HepG2 (cell line): ENCODE data around the gene BICDL1. TPM values are rescaled to one million over a fixed set of nuclear protein-coding genes. Genes with fewer than 3 reads are reported as not detected.

Experiments
- BRD4 ChIP-seq: sonication (generic); formaldehyde crosslinking; IDR thresholded peaks from 2 replicates; pipeline ENCODE4 v1.4.0; 2020; ENCODE audit warnings: missing genetic modification reagents
- CCDC6 ChIP-seq: sonication (generic); formaldehyde crosslinking; IDR thresholded peaks from 2 replicates; pipeline ENCODE4 v1.8.1; 2022; ENCODE audit warnings: mild to moderate bottlenecking, missing genetic modification reagents, moderate library complexity
- EED ChIP-seq: sonication (generic); formaldehyde crosslinking; IDR thresholded peaks from 2 replicates; pipeline ENCODE4 v1.5.0; 2020; ENCODE audit warnings: mild to moderate bottlenecking, missing genetic modification reagents
- ELF3 ChIP-seq: IDR thresholded peaks from 2 replicates; pipeline ENCODE4 v1.6.1; 2016; ENCODE audit warnings: missing genetic modification reagents, missing compliant biosample characterization
- FOXC1 ChIP-seq: sonication (generic); formaldehyde crosslinking; IDR thresholded peaks from 2 replicates; pipeline ENCODE4 v1.8.0; 2022; ENCODE audit warnings: mild to moderate bottlenecking, missing genetic modification reagents, borderline replicate concordance
- HES4 ChIP-seq: sonication (generic); formaldehyde crosslinking; IDR thresholded peaks from 2 replicates; pipeline ENCODE4 v1.9.0; 2021; ENCODE audit warnings: mild to moderate bottlenecking, missing genetic modification reagents, borderline replicate concordance
- HMG20A ChIP-seq: IDR thresholded peaks from 2 replicates; pipeline ENCODE4 v1.6.1; 2016; ENCODE audit warnings: borderline replicate concordance
- HMG20B ChIP-seq: conservative IDR thresholded peaks from 2 replicates; pipeline ENCODE4 v1.6.1; 2016; ENCODE audit warnings: missing genetic modification reagents, missing compliant biosample characterization
- MAFG ChIP-seq: sonication (generic); formaldehyde crosslinking; IDR thresholded peaks from 2 replicates; pipeline ENCODE4 v1.5.1; 2020; ENCODE audit warnings: mild to moderate bottlenecking, missing genetic modification reagents
- NFE2 ChIP-seq: sonication (generic); formaldehyde crosslinking; IDR thresholded peaks from 2 replicates; pipeline ENCODE4 v1.4.0; 2020; ENCODE audit warnings: missing genetic modification reagents
- NRL ChIP-seq: sonication (generic); formaldehyde crosslinking; IDR thresholded peaks from 2 replicates; pipeline ENCODE4 v1.5.0; 2020; ENCODE audit warnings: missing genetic modification reagents, mild to moderate bottlenecking, moderate library complexity, borderline replicate concordance
- RXRB ChIP-seq: IDR thresholded peaks from 2 replicates; pipeline ENCODE4 v1.6.1; 2016; ENCODE audit warnings: borderline replicate concordance, missing genetic modification reagents, missing compliant biosample characterization
- SETDB1 ChIP-seq: sonication (generic); formaldehyde crosslinking; IDR thresholded peaks from 2 replicates; pipeline ENCODE4 v1.5.1; 2020; ENCODE audit warnings: missing genetic modification reagents, mild to moderate bottlenecking, borderline replicate concordance
- SMARCC2 ChIP-seq: fragments of 450-650 bp; IDR thresholded peaks from 2 replicates; pipeline ENCODE4 v1.6.1; 2017; ENCODE audit warnings: antibody characterized with exemption, mild to moderate bottlenecking
- SMC3 ChIP-seq: IDR thresholded peaks from 2 replicates; pipeline ENCODE4 v1.6.1; 2011; ENCODE audit warnings: low read length, improper control_type of control experiment
- SP2 ChIP-seq: sonication (generic); formaldehyde crosslinking; IDR thresholded peaks from 2 replicates; pipeline ENCODE4 v1.5.1; 2020; ENCODE audit warnings: mild to moderate bottlenecking, missing genetic modification reagents
- TCF7L2 ChIP-seq: IDR thresholded peaks from 2 replicates; pipeline ENCODE4 v1.6.1; 2011; ENCODE audit warnings: mild to moderate bottlenecking, low read depth, low read length, moderate library complexity
- ZBTB38 ChIP-seq: sonication (generic); formaldehyde crosslinking; IDR thresholded peaks from 2 replicates; pipeline ENCODE4 v1.5.1; 2020; ENCODE audit warnings: mild to moderate bottlenecking, missing genetic modification reagents
- ZNF33A ChIP-seq: sonication (generic); formaldehyde crosslinking; IDR thresholded peaks from 2 replicates; pipeline ENCODE4 v1.5.1; 2020; ENCODE audit warnings: missing genetic modification reagents, mild to moderate bottlenecking, moderate library complexity, borderline replicate concordance
- ZNF367 ChIP-seq: sonication (generic); formaldehyde crosslinking; IDR thresholded peaks from 2 replicates; pipeline ENCODE4 v1.4.0; 2020; ENCODE audit warnings: missing genetic modification reagents, borderline replicate concordance
- ZNF530 ChIP-seq: sonication (generic); formaldehyde crosslinking; IDR thresholded peaks from 2 replicates; pipeline ENCODE4 v1.5.0; 2020; ENCODE audit warnings: low read depth, mild to moderate bottlenecking, missing genetic modification reagents
- ZNF547 ChIP-seq: sonication (generic); formaldehyde crosslinking; IDR thresholded peaks from 2 replicates; pipeline ENCODE4 v1.5.1; 2020; ENCODE audit warnings: mild to moderate bottlenecking, missing genetic modification reagents
- ZNF550 ChIP-seq: sonication (generic); formaldehyde crosslinking; IDR thresholded peaks from 2 replicates; pipeline ENCODE4 v1.4.0; 2020; ENCODE audit warnings: mild to moderate bottlenecking, missing genetic modification reagents, borderline replicate concordance
- ZNF552 ChIP-seq: sonication (generic); formaldehyde crosslinking; IDR thresholded peaks from 2 replicates; pipeline ENCODE4 v1.9.0; 2022; ENCODE audit warnings: missing genetic modification reagents, mild to moderate bottlenecking, borderline replicate concordance
- ZNF589 ChIP-seq: sonication (generic); formaldehyde crosslinking; conservative IDR thresholded peaks from 2 replicates; pipeline ENCODE4 v1.8.0; 2022; ENCODE audit warnings: mild to moderate bottlenecking, moderate library complexity, missing genetic modification reagents
- ZNF614 ChIP-seq: IDR thresholded peaks from 2 replicates; pipeline ENCODE4 v1.6.1; 2018; ENCODE audit warnings: missing biosample characterization, missing genetic modification reagents, inconsistent platforms, borderline replicate concordance
- ZNF776 ChIP-seq: sonication (generic); formaldehyde crosslinking; IDR thresholded peaks from 2 replicates; pipeline ENCODE4 v1.4.0; 2020; ENCODE audit warnings: mild to moderate bottlenecking, missing genetic modification reagents
- polyA plus RNA-seq, 8 experiments: library from polyadenylated mRNA; depleted of rRNA in 3 of 8; stranded (reverse) in 7 of 8; unstranded in 1 of 8; fragments of >200 nt; fragmentation: Illumina TruSeq in 4 of 8; extraction: Trizol in 4 of 8; gene quantifications; 2 replicates each; pipeline versions ENCODE4 v1.2.1 to v1.2.3, GENCODE V29; 2011 to 2016; ENCODE audit warnings: low read depth in 4 of 8, missing spikeins in 1 of 8, mixed read lengths in 1 of 8; ENCODE audit not compliant: insufficient read depth in 1 of 8
- total RNA-seq, 5 experiments: library from RNA; depleted of rRNA; stranded (reverse); fragments of >200 nt; fragmentation: Illumina TruSeq; extraction: Trizol; gene quantifications; 2 replicates each; pipeline ENCODE4 v1.2.3, GENCODE V29; 2016; ENCODE audit warnings: low read depth in 1 of 5
- TF ChIP-seq, protein P1 (sequence below): IDR thresholded peaks from 2 replicates; pipeline ENCODE4 v1.6.1; 2016; ENCODE audit warnings: missing compliant biosample characterization, missing genetic modification reagents, borderline replicate concordance
- TF ChIP-seq, protein P2 (sequence below): sonication (generic); formaldehyde crosslinking; IDR thresholded peaks from 2 replicates; pipeline ENCODE4 v1.8.1; 2023; ENCODE audit warnings: mild to moderate bottlenecking, missing genetic modification reagents, borderline replicate concordance
- TF ChIP-seq, protein P3 (sequence below): sonication (generic); formaldehyde crosslinking; conservative IDR thresholded peaks from 2 replicates; pipeline ENCODE4 v1.8.1; 2023; ENCODE audit warnings: missing genetic modification reagents

BICDL1 gene
- total and polyA plus RNA-seq, 2 of the 13 experiments (the other 11 are each of a cell fraction or from before 2014, with no cell fraction given), result 3.6 to 9.7 TPM

DNA sequence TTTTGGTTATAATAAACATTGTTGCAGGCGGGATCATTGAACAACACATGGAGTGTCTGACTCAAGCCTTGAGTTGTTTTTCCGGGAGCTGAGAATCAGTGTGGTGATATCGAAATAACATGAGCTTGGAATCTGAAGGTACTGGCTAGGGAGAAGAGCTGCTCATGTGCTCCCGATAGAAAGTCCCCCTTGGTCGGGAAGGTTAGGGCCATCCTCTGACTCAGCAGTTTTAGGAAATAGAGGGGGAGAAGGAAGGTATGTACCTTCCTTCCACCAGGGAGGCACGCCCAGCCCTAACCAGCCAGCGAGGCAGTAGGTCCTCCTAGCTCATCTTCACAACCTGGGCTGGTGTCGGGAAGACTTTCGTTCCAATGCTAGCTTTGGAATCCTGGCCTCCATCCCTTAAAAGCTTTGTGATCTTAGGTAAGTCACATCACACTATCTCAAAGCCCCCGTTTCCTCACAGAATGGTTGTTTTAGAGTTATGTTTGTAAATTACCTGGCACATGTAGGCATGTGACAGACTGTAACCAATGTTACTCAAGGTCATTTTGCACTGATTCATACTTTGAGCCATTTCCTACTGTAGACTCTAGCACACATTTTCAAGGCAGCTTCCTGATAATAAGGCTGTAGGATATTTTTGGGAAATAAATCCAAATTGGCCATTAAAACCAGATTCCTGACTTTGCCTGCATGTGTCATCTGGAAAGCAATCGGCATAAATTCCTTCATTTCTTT, 129.5 kb downstream of the BICDL1 start (continued):
- TF ChIP-seq EED (CRISPR knock-in tag) (no peak), NRL (CRISPR knock-in tag) (no peak), ZNF776 (CRISPR knock-in tag) (no peak), HMG20B (CRISPR knock-in tag) (0 out of 2 replicates have a peak, but pooled peaks have one; percentile 22), ZNF33A (no peak), FOXC1 (CRISPR knock-in tag) (no peak), TCF7L2 (no peak), SP2 (CRISPR knock-in tag) (no peak), CCDC6 (CRISPR knock-in tag) (no peak), ZNF547 (no peak), BRD4 (CRISPR knock-in tag) (no peak), SMC3 (no peak), SMARCC2 (no peak), ZNF367 (CRISPR knock-in tag) (no peak), ZNF552 (CRISPR knock-in tag) (no peak), HMG20A (CRISPR knock-in tag) (peak; percentile 43; the same call in 1 of the 2 replicates), MAFG (CRISPR knock-in tag) (peak; percentile 81), ZBTB38 (CRISPR knock-in tag) (peak; percentile 72; the same call in 1 of the 2 replicates), ZNF614 (CRISPR knock-in tag) (no peak), ZNF530 (CRISPR knock-in tag) (no peak), NFE2 (CRISPR knock-in tag) (peak; percentile 65; the same call in 1 of the 2 replicates), ELF3 (CRISPR knock-in tag) (peak; percentile 47; the same call in 1 of the 2 replicates), ZNF550 (CRISPR knock-in tag) (no peak), SETDB1 (CRISPR knock-in tag) (no peak), RXRB (CRISPR knock-in tag) (no peak; the same call in 1 of the 2 replicates), ZNF589 (CRISPR knock-in tag) (no peak), HES4 (CRISPR knock-in tag) (no peak)
- TF ChIP-seq, protein P1, sequence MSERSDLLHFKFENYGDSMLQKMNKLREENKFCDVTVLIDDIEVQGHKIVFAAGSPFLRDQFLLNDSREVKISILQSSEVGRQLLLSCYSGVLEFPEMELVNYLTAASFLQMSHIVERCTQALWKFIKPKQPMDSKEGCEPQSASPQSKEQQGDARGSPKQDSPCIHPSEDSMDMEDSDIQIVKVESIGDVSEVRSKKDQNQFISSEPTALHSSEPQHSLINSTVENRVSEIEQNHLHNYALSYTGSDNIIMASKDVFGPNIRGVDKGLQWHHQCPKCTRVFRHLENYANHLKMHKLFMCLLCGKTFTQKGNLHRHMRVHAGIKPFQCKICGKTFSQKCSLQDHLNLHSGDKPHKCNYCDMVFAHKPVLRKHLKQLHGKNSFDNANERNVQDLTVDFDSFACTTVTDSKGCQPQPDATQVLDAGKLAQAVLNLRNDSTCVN (CRISPR knock-in tag), result no peak
- TF ChIP-seq, protein P2, sequence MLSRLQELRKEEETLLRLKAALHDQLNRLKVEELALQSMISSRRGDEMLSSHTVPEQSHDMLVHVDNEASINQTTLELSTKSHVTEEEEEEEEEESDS (CRISPR knock-in tag), result no peak
- TF ChIP-seq, protein P3, sequence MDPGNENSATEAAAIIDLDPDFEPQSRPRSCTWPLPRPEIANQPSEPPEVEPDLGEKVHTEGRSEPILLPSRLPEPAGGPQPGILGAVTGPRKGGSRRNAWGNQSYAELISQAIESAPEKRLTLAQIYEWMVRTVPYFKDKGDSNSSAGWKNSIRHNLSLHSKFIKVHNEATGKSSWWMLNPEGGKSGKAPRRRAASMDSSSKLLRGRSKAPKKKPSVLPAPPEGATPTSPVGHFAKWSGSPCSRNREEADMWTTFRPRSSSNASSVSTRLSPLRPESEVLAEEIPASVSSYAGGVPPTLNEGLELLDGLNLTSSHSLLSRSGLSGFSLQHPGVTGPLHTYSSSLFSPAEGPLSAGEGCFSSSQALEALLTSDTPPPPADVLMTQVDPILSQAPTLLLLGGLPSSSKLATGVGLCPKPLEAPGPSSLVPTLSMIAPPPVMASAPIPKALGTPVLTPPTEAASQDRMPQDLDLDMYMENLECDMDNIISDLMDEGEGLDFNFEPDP, result 0 out of 2 replicates have a peak, but pooled peaks have one; percentile 44
